Measurements from ENCODE around the gene FGF22. TPM values are rescaled to one million over a fixed set of nuclear protein-coding genes. Genes with fewer than 3 reads are reported as not detected.

The FGF22 gene
- total and polyA plus RNA-seq, 2 of the 8 experiments (the other 6 are each of a cell fraction or from before 2014, with no cell fraction given), result 0.44 to 1.7 TPM

- H2BK120ac ChIP-seq (replicated peaks; ENCODE audit: low read depth, low read length), result no peak overlapping the region
- 90% methylated on average over 15 of the region's 22 CpGs; no CpG with 5 or more reads in 1 of the 2 experiments for WGBS, 2 experiments (ENCODE audit: extremely low coverage in 1 of 2, insufficient coverage in 1 of 2, insufficient read length in 1 of 2, insufficient replicate concordance in 2 of 2, low coverage in 1 of 2, low lambda C conversion rate in 2 of 2, missing lambda C conversion rate in 1 of 2)
- FAIRE-seq (no peak), DNase-seq (ENCODE audit: low read depth in 1 of 2, low spot score in 2 of 2) (no peak)
- H3K4me3 ChIP-seq (ENCODE audit: extremely low read depth in 1 of 4, insufficient read depth in 2 of 4, low read depth in 3 of 4, low read length in 4 of 4), result no peak overlapping the region
- H3K4me1 ChIP-seq (replicated peaks in 1 of 4; ENCODE audit: control insufficient read depth in 3 of 4, insufficient read depth in 4 of 4, low read length in 3 of 4), result no peaks in the 10 kb centered on the region
- no peaks in the 10 kb centered on the region for H3K27me3 ChIP-seq (replicated peaks in 1 of 4; ENCODE audit: control insufficient read depth in 3 of 4, extremely low read depth in 1 of 4, insufficient read depth in 3 of 4, low read length in 3 of 4)
- no peak overlapping the region for H4K5ac ChIP-seq (ENCODE audit: insufficient read length, low read depth, low read length)
- ChIA-PET CTCF (ENCODE audit: partially characterized antibody) (interaction anchor here (1.1 to 1.3 kb wide), 2 partner anchors 17 to 23 kb away, joined by 3 read pairs; no protein-coding TSS in a partner anchor), POLR2A (ENCODE audit: partially characterized antibody) (interaction anchor here (0.7 to 1.5 kb wide), 2 partner anchors 9 to 37 kb away, joined by 3 read pairs; no protein-coding TSS in a partner anchor)
- H3K9ac ChIP-seq (replicated peaks in 1 of 4; ENCODE audit: extremely low read depth in 1 of 4, low read depth in 3 of 4, low read length in 3 of 4), result no peak overlapping the region
- H4K91ac ChIP-seq (replicated peaks; ENCODE audit: insufficient read length, low read length), result no peak overlapping the region
- no peak overlapping the region for H3K56ac ChIP-seq (replicated peaks; ENCODE audit: insufficient read length, low read depth, low read length)
- H3K27ac ChIP-seq (ENCODE audit: low read depth, low read length), result no peak overlapping the region
- H2BK15ac ChIP-seq (ENCODE audit: low read length), result no peak overlapping the region
- H3K36me3 ChIP-seq (ENCODE audit: control insufficient read depth in 2 of 4, insufficient read depth in 4 of 4, low read length in 3 of 4), result peaks cover 0 to 6% (median 0%) of the 10 kb centered on the region in 4 experiments; a peak in 1 of 8 replicates
- H2BK12ac ChIP-seq (ENCODE audit: low read depth, low read length), result no peak overlapping the region
- H3K23me2 ChIP-seq (ENCODE audit: low read depth, low read length), result no peaks in the 10 kb centered on the region
- H3K79me2 ChIP-seq (ENCODE audit: control insufficient read depth in 1 of 2, insufficient read depth in 2 of 2, low read length in 2 of 2), result no peaks in the 10 kb centered on the region
- H3K18ac ChIP-seq (ENCODE audit: extremely low read depth, low read length), result no peak overlapping the region
- H3K23ac ChIP-seq (ENCODE audit: insufficient read length), result no peak overlapping the region
- no peak overlapping the region for H2BK20ac ChIP-seq (ENCODE audit: low read length)
- H4K20me1 ChIP-seq (replicated peaks in 1 of 2; ENCODE audit: control insufficient read depth in 1 of 2, insufficient read depth in 2 of 2, low read length in 2 of 2), result no peaks in the 10 kb centered on the region
- no peak overlapping the region for H4K8ac ChIP-seq (ENCODE audit: extremely low read depth, insufficient read depth, low read length)
- no peak overlapping the region for H2BK5ac ChIP-seq (ENCODE audit: low read depth, low read length)
- H3K4me2 ChIP-seq (ENCODE audit: insufficient read depth in 1 of 2, low read depth in 2 of 2, low read length in 2 of 2), result no peak overlapping the region
- H3K14ac ChIP-seq (ENCODE audit: insufficient read length), result no peak overlapping the region
- TF ChIP-seq RNF2 (IDR thresholded peaks at IDR 0.05; ENCODE audit: borderline replicate concordance, low read depth, low read length, missing control alignments, poor library complexity, severe bottlenecking), result no peak
- peaks cover 0 to 8% of the 10 kb centered on the region in 2 experiments; a peak in 1 of 4 replicates for H3K9me3 ChIP-seq (ENCODE audit: insufficient read depth in 2 of 2, low read depth in 1 of 2, low read length in 1 of 2)
- H3K4ac ChIP-seq (replicated peaks; ENCODE audit: insufficient read length, low read depth, low read length), result no peak overlapping the region
- no peak overlapping the region for H2AFZ ChIP-seq (ENCODE audit: low read length)
- no peaks in the 10 kb centered on the region; the same call in 1 of the 2 replicates for H3K79me1 ChIP-seq (ENCODE audit: low read depth, low read length)
- H2AK5ac ChIP-seq (ENCODE audit: low read depth, low read length), result no peak overlapping the region
Measured at GRCh38 chr19:609004-609346, 30.7 kb upstream of the FGF22 start.
